HG02840 (cell line): ENCODE results near the gene CHAD.

Experiments
- ATAC-seq: cut with Tn5 transposase; IDR thresholded peaks from one replicate; pipeline ENCODE4 v1.9.1; 2021; ENCODE audit warnings: mild to moderate bottlenecking, moderate library complexity, moderate number of reproducible peaks; ENCODE audit not compliant: unreplicated experiment, low FRiP score

The CHAD gene

GRCh38 chr17:50460831-50461526, 7.7 kb downstream of the CHAD start:
- no peak for ATAC-seq

- no peak for ATAC-seq
Observed at GRCh38 chr17:50459756-50460155, 8.9 kb downstream of the CHAD start.

- no peak for ATAC-seq
Observed at GRCh38 chr17:50458701-50459676, 9.7 kb downstream of the CHAD start.

GRCh38 chr17:50458270-50458669, 10.4 kb downstream of the CHAD start:
- no peak for ATAC-seq

DNA sequence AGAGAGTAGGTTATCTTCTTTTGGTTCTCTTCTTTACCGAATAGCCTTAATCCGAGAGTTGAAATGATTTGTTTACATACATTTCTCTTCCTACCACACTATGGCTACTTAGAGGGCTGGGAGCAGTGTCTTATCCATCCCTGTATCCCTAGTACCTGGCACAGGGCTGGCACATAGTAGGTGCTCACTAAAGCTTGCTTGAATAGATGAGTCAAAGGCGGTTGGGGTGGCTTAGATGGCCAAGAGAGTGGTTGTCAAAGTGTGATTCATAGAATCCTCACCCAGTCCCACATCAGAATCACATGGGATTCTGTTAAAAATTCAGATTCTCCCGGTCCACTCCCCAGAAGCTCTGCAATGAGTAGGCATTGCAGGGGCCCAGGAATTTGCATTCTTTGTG, 11.1 kb downstream of the CHAD start:
- no peak for ATAC-seq

GRCh38 chr17:50453901-50454300, 14.8 kb downstream of the CHAD start:
- ATAC-seq, result no peak

- no peak for ATAC-seq
Observed at GRCh38 chr17:50452630-50453300, 15.9 kb downstream of the CHAD start.

- ATAC-seq, result no peak
Observed at GRCh38 chr17:50451943-50452629, 16.6 kb downstream of the CHAD start.

DNA sequence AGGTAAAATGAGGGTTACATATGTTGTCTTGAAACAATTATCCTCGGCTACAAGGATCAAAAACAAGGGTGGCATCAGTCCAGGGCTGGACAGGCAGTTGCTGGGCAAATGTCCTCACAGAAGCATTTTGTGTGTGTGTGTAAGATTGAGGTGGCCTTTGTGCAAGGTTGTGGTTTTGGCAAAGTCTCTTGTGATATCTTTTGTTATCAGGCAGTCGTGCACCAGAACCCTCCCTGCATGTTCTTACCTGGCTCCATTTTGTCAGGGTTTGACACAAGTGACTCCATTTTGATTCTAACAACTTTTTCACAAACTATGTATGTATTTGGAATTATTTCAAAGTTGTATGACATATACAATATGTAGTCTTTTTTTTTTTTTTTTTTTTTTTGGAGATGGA, 20.0 kb downstream of the CHAD start:
- no peak for ATAC-seq

GRCh38 chr17:50447870-50448595, 20.6 kb downstream of the CHAD start:
- ATAC-seq, result no peak

DNA sequence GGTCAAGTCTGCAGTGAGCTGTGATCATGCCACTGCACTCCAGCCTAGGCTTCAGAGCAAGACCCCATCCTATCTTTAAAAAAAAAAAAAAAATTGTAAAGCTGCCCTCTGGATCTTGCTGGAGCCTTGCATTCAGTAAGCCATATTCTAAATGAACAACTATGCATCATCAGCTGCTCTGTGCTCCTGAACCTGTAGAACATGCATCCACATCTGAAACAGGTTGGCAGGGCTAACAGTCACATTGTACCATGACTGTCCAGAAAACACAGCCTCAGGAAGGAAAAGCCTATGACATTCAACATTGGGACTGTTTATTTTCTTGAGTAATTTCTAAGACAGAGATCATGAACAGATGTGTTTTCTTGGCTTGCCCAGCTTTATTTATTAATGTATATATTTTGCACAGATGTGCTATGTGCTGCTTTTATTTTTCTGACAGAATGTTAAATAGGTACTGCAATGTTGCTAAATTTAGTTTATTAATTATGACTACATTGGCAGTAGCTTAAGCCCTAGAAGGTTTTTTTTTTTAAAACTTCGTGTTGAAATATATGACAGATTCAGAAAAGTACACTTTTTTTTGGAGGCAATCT, 22.9 kb downstream of the CHAD start:
- no peak for ATAC-seq

DNA sequence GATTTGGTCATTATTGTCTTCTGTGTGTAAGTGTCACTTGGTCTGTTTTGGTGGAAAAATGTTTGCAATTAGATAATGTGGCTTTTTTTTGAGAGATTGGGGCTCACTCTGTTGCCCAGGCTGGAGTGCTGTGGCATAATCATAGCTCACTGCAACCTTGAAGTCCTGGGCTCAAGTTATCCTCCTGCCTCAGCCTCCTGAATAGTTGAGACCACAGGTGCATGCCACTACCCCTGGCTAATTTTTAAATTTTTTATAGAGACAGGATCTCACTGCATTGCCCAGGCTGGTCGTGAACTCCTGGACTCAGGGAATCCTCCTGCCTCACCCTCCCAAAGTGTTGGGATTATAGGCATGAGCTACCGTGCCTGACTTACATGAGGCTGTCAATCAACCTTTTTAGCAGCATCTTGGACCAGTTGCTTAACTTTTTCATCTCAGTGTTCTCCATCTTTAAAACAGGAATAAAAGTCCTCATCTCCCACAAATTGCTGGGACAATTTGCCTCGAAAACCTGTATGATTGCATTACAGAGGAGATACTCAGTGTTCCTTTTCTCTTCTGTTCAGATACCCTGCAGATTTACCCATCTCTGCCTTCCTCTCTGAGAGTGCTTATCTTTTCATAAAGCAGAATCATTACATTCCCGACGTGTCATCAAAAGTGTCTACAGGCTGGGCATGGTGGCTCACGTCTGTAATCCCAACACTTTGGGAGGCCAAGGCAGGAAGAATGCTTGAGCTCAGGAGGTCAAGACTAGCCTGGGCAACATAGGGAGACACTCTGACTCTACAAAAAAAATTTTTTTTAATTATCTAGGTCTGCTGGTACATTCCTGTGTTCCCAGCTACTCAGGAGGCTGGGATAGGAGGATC, 23.6 kb downstream of the CHAD start:
- ATAC-seq, result no peak

DNA sequence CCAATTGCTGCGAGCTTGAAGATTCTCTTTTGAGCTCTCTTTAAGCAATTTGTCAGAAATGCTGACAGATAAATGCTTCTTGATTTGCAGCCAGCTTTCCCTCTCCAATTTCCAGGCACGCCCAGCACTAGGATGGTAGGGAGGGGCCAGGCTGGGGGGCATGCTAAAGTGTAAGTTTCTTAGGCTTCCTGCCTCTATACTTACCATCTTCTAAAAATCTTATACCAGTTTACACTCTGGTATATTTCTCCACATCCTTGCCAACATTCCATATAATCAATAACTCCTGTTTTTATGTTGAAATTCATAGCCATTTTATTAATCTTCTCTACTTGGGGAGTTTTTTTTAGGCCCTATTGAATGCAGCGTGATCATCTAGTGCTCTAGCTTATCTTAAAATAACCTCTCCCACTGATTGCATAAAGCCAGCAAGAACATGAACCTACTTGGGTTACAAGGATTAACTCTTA, 25.1 kb downstream of the CHAD start:
- no peak for ATAC-seq

DNA sequence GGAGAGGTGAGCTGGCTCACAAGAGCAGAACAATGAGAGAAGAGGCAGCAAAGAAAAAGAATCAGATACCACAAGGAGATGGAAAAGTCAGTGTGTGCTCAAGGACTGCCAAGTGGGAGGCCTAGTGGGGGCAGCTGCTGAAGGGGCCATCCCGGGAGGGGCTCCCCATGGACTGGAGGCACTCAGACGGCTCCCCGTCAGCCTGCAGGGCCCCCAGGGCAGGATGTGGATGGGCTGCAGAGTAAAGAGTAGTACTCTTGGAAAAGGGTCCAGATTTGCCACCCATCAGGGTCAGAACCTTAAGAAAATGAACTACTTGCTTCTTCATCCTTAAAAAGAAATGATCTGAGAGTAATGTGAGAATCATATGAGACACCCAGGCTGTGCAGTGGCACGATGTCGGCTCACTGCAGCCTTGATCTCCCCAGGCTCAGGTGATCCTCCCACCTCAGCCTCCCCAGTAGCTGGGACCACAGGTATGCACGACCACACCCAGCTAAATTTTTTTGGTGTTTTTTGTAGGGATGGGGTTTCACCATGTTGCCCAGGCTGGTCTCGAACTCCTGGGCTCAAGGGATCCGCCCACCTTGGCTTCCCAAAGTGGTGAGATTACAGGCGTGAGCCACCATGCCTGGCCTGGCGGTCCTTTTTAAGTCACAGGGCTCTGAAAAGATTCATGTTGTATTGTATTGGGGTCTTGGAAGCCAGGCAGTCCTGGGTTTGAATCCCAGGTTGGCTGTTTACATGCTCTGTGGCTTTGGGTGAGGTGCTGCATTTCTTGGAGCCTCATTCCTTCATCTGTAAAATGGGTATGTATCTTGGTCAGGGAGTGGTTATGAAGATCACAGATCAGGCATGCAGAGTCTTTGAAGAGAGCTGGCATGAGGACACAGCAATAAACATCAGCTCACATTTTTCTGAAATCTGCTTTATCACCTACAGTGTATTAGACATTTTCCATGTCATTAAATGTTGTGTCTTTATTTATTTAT, 27.5 kb downstream of the CHAD start:
- ATAC-seq, result no peak

DNA sequence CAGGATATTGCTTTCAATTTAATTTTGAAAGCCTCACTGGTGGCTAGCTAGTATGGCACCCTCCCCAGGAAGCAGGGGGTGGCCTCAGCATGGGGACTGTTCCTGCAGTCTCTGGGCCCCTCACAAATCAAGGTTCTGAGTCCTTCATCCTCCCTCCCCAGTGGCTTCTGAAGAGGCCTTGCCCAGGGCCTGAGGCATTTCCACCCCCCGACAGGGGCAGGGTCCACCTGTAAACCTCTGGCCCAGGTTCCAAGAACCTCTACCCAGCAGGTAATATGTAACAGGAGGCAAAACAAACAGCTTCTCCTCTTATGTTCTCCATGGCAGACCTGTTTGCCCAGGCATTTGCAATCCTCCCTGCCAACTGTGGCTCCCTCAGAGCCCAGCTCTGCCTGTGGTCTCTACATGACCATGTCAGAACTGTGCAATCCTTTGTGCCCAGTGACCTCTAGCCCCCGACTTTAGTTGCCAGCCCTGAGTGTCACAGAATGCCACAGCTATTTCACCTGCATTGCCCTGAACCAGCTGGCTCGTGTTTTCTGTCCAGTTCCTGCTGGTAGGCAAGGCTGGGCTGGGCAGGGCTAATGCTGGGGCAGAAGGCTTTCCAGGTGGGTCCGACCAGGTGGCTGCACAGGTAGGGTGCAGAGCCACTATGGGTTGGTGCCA, 28.4 kb downstream of the CHAD start:
- ATAC-seq, result no peak

DNA sequence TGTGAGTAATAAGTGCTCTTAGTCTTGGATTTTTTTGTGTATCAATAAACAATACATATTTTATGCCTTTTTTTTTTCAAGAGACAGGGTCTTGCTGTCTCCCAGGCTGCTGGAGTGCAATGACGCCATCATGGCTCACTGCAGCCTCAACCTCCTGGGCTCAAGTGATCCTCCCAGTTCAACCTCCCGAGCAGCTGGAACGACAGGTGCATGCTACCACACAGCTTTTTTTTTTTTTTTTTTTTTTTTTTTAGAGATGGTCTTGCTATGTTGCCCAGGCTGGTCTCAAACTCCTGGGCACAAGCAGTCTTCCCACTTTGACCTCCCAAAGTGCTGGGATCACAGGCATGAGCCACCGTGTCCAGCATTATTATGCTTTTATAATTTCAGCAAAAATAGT, 29.7 kb downstream of the CHAD start:
- no peak for ATAC-seq

DNA sequence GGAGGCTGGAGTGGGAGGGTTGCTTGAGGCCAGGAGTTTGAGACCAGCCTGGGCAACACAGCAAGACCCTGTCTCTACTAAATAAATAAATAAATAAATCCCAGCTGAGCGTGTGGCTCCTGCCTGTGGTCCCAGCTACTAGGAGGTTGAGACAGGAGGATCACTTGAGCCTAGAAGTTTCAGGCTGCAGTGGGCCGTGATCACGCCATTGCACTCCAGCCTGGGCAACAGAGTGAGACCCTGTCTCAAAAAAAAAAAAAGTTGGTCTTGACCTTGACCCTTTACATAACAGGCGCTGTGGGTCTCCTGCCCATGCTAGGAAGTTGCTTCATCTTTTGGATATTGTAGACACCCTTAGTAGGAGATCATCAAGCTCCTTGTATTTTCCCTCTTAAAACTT, 31.3 kb downstream of the CHAD start:
- no peak for ATAC-seq
